ENCODE data around the gene EHBP1. TPM values are rescaled to one million over a fixed set of nuclear protein-coding genes. Genes with fewer than 3 reads are reported as not detected.

EHBP1 gene
- total and polyA plus RNA-seq, 2 experiments from 2014 or later: 27.2 to 47.9 TPM

DNA sequence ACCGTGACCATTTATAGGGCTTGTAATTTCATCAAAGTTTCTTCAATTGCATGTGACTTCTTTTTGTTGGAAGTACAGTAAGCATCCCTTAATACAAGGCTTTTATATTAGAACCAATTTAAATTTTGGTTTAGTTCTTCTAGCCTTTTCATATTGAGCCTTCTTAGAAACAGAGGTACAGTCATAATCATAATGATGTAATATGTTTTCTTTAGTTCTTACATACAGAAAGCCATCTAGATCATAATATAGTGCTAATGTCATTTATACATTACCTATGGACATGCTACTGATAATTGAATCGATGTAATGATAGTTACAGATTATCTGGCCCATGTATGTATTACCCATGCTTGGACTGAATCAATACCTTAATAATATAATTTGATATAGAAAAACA lies 235.2 kb downstream of the EHBP1 start:
- Histone ChIP-seq H2AFZ (no peak overlapping the region), H3K79me2 (replicated peaks; ENCODE audit: insufficient read depth) (no peaks in the 10 kb centered on the region), H3K36me3 (ENCODE audit: insufficient read depth) (no peaks in the 10 kb centered on the region), H3K4me2 (no peak overlapping the region), H3K27me3 (ENCODE audit: insufficient read depth) (no peaks in the 10 kb centered on the region), H4K20me1 (replicated peaks; ENCODE audit: insufficient read depth) (no peaks in the 10 kb centered on the region), H3K4me3 (no peak overlapping the region), H3F3A (replicated peaks; ENCODE audit: low read depth) (no peaks in the 10 kb centered on the region), H3K4me1 (ENCODE audit: insufficient read depth) (no peaks in the 10 kb centered on the region; the same call in 1 of the 2 replicates), H3K9me2 (ENCODE audit: insufficient read depth) (no peaks in the 10 kb centered on the region), H3K27ac (ENCODE audit: low read depth) (no peak overlapping the region)
- Mint-ChIP-seq H3K36me3 (ENCODE audit: low read depth) (no peaks in the 10 kb centered on the region), H3K4me3 (no peak overlapping the region), H3K27ac (no peak overlapping the region), H3K9me3 (no peaks in the 10 kb centered on the region), H3K27me3 (ENCODE audit: insufficient read depth, low read depth, poor library complexity) (no peaks in the 10 kb centered on the region), H3K4me1 (peaks cover 2% of the 10 kb centered on the region; the same call in 1 of the 3 replicates)
- DNase-seq (ENCODE audit: low spot score) (no peak), ATAC-seq (no peak)
- no peak for TF ChIP-seq ZNF331 (CRISPR knock-in tag; IDR thresholded peaks at IDR 0.05; ENCODE audit: low read depth)
- TF ChIP-seq ZNF114 (CRISPR knock-in tag; IDR thresholded peaks at IDR 0.05): no peak
- TF ChIP-seq STAT1 (IDR thresholded peaks at IDR 0.05; ENCODE audit: unreplicated experiment): no peak
- TF ChIP-seq NANOG (IDR thresholded peaks at IDR 0.05; ENCODE audit: borderline replicate concordance): no peak
- TF ChIP-seq EZH2 (IDR thresholded peaks at IDR 0.05; ENCODE audit: low read depth, unreplicated experiment): no peak
- no peak for TF ChIP-seq CREB1 (CRISPR knock-in tag; IDR thresholded peaks at IDR 0.05; ENCODE audit: low read depth)
- no peak for TF ChIP-seq EZH2phosphoT487 (IDR thresholded peaks at IDR 0.05; ENCODE audit: unreplicated experiment)
- TF ChIP-seq, protein P1, sequence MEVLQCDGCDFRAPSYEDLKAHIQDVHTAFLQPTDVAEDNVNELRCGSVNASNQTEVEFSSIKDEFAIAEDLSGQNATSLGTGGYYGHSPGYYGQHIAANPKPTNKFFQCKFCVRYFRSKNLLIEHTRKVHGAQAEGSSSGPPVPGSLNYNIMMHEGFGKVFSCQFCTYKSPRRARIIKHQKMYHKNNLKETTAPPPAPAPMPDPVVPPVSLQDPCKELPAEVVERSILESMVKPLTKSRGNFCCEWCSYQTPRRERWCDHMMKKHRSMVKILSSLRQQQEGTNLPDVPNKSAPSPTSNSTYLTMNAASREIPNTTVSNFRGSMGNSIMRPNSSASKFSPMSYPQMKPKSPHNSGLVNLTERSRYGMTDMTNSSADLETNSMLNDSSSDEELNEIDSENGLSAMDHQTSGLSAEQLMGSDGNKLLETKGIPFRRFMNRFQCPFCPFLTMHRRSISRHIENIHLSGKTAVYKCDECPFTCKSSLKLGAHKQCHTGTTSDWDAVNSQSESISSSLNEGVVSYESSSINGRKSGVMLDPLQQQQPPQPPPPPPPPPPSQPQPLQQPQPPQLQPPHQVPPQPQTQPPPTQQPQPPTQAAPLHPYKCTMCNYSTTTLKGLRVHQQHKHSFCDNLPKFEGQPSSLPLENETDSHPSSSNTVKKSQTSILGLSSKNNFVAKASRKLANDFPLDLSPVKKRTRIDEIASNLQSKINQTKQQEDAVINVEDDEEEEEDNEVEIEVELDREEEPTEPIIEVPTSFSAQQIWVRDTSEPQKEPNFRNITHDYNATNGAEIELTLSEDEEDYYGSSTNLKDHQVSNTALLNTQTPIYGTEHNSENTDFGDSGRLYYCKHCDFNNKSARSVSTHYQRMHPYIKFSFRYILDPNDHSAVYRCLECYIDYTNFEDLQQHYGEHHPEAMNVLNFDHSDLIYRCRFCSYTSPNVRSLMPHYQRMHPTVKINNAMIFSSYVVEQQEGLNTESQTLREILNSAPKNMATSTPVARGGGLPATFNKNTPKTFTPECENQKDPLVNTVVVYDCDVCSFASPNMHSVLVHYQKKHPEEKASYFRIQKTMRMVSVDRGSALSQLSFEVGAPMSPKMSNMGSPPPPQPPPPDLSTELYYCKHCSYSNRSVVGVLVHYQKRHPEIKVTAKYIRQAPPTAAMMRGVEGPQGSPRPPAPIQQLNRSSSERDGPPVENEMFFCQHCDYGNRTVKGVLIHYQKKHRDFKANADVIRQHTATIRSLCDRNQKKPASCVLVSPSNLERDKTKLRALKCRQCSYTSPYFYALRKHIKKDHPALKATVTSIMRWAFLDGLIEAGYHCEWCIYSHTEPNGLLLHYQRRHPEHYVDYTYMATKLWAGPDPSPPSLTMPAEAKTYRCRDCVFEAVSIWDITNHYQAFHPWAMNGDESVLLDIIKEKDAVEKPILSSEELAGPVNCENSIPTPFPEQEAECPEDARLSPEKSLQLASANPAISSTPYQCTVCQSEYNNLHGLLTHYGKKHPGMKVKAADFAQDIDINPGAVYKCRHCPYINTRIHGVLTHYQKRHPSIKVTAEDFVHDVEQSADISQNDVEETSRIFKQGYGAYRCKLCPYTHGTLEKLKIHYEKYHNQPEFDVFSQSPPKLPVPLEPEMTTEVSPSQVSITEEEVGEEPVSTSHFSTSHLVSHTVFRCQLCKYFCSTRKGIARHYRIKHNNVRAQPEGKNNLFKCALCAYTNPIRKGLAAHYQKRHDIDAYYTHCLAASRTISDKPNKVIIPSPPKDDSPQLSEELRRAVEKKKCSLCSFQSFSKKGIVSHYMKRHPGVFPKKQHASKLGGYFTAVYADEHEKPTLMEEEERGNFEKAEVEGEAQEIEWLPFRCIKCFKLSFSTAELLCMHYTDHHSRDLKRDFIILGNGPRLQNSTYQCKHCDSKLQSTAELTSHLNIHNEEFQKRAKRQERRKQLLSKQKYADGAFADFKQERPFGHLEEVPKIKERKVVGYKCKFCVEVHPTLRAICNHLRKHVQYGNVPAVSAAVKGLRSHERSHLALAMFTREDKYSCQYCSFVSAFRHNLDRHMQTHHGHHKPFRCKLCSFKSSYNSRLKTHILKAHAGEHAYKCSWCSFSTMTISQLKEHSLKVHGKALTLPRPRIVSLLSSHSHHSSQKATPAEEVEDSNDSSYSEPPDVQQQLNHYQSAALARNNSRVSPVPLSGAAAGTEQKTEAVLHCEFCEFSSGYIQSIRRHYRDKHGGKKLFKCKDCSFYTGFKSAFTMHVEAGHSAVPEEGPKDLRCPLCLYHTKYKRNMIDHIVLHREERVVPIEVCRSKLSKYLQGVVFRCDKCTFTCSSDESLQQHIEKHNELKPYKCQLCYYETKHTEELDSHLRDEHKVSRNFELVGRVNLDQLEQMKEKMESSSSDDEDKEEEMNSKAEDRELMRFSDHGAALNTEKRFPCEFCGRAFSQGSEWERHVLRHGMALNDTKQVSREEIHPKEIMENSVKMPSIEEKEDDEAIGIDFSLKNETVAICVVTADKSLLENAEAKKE (CRISPR knock-in tag; IDR thresholded peaks at IDR 0.05): no peak
- no peak for TF ChIP-seq POLR2AphosphoS5 (IDR thresholded peaks at IDR 0.05; ENCODE audit: low read depth)
- TF ChIP-seq, protein P2, sequence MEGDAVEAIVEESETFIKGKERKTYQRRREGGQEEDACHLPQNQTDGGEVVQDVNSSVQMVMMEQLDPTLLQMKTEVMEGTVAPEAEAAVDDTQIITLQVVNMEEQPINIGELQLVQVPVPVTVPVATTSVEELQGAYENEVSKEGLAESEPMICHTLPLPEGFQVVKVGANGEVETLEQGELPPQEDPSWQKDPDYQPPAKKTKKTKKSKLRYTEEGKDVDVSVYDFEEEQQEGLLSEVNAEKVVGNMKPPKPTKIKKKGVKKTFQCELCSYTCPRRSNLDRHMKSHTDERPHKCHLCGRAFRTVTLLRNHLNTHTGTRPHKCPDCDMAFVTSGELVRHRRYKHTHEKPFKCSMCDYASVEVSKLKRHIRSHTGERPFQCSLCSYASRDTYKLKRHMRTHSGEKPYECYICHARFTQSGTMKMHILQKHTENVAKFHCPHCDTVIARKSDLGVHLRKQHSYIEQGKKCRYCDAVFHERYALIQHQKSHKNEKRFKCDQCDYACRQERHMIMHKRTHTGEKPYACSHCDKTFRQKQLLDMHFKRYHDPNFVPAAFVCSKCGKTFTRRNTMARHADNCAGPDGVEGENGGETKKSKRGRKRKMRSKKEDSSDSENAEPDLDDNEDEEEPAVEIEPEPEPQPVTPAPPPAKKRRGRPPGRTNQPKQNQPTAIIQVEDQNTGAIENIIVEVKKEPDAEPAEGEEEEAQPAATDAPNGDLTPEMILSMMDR (conservative IDR thresholded peaks at IDR 0.05; ENCODE audit: low read depth in 2 of 2): no peak
- TF ChIP-seq, protein P3, sequence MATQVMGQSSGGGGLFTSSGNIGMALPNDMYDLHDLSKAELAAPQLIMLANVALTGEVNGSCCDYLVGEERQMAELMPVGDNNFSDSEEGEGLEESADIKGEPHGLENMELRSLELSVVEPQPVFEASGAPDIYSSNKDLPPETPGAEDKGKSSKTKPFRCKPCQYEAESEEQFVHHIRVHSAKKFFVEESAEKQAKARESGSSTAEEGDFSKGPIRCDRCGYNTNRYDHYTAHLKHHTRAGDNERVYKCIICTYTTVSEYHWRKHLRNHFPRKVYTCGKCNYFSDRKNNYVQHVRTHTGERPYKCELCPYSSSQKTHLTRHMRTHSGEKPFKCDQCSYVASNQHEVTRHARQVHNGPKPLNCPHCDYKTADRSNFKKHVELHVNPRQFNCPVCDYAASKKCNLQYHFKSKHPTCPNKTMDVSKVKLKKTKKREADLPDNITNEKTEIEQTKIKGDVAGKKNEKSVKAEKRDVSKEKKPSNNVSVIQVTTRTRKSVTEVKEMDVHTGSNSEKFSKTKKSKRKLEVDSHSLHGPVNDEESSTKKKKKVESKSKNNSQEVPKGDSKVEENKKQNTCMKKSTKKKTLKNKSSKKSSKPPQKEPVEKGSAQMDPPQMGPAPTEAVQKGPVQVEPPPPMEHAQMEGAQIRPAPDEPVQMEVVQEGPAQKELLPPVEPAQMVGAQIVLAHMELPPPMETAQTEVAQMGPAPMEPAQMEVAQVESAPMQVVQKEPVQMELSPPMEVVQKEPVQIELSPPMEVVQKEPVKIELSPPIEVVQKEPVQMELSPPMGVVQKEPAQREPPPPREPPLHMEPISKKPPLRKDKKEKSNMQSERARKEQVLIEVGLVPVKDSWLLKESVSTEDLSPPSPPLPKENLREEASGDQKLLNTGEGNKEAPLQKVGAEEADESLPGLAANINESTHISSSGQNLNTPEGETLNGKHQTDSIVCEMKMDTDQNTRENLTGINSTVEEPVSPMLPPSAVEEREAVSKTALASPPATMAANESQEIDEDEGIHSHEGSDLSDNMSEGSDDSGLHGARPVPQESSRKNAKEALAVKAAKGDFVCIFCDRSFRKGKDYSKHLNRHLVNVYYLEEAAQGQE (IDR thresholded peaks at IDR 0.05; ENCODE audit: unreplicated experiment): no peak
- no peak for TF ChIP-seq JUNB (IDR thresholded peaks at IDR 0.05; ENCODE audit: unreplicated experiment)
- TF ChIP-seq, protein P4, sequence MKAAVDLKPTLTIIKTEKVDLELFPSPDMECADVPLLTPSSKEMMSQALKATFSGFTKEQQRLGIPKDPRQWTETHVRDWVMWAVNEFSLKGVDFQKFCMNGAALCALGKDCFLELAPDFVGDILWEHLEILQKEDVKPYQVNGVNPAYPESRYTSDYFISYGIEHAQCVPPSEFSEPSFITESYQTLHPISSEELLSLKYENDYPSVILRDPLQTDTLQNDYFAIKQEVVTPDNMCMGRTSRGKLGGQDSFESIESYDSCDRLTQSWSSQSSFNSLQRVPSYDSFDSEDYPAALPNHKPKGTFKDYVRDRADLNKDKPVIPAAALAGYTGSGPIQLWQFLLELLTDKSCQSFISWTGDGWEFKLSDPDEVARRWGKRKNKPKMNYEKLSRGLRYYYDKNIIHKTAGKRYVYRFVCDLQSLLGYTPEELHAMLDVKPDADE (IDR thresholded peaks at IDR 0.05): no peak

All from GM23338 (cell line).